Esophagus squamous epithelium (tissue), 4 donors: Measurements from ENCODE around the gene DNAJC9.

ENCODE experiments used
- POLR2A ChIP-seq, 4 donors: fragments of 450-650 bp; IDR thresholded peaks; one replicate each; pipeline ENCODE4 v1.6.1; 2017; ENCODE audit warnings: antibody characterized with exemption in 4 of 4, mild to moderate bottlenecking in 4 of 4, moderate library complexity in 3 of 4
- TF ChIP-seq, protein P1 (sequence below), 6 experiments: fragments of 450-650 bp in 4 of 6; fragments of 200-600 bp in 2 of 6; sonication (generic) in 2 of 6; IDR thresholded peaks; one replicate each; pipeline ENCODE4 v1.5.1; 2016 to 2019; ENCODE audit warnings: antibody characterized with exemption in 6 of 6, mild to moderate bottlenecking in 4 of 6, moderate library complexity in 4 of 6

DNA sequence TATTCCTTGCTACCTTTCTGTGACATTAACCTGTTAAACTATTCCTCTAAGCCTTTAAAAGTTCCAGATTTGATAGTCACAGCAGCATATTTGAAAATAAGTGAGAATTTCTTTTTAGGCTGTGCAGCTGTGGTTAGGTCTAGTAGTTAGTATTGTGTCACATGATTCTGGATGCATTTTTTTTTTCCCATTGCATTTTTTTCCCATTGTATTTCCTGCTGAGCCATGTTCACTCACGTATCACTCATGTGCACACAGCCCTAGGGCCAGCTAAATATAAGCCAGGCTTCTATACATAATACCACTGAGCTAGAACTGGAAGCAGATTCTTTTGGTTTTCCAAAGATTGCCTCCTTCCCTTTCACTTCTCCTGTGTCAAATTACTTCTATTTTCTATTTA, 37.4 kb downstream of the DNAJC9 start:
- TF ChIP-seq, protein P1, sequence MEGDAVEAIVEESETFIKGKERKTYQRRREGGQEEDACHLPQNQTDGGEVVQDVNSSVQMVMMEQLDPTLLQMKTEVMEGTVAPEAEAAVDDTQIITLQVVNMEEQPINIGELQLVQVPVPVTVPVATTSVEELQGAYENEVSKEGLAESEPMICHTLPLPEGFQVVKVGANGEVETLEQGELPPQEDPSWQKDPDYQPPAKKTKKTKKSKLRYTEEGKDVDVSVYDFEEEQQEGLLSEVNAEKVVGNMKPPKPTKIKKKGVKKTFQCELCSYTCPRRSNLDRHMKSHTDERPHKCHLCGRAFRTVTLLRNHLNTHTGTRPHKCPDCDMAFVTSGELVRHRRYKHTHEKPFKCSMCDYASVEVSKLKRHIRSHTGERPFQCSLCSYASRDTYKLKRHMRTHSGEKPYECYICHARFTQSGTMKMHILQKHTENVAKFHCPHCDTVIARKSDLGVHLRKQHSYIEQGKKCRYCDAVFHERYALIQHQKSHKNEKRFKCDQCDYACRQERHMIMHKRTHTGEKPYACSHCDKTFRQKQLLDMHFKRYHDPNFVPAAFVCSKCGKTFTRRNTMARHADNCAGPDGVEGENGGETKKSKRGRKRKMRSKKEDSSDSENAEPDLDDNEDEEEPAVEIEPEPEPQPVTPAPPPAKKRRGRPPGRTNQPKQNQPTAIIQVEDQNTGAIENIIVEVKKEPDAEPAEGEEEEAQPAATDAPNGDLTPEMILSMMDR (IDR thresholded peaks at IDR 0.05), result no peak
- TF ChIP-seq POLR2A (IDR thresholded peaks at IDR 0.05), result no peak
